GM12865 (cell line): ENCODE measurements around the gene TERC.

Experiments used
- DNase-seq: peaks from one replicate; pipeline ENCODE4 v3.0.0; 2010; ENCODE audit warnings: low read depth
- H3K4me3 ChIP-seq: 2 replicates; pipeline ENCODE4 v1.5.1; 2011; ENCODE audit warnings: mild to moderate bottlenecking, low read depth, low read length, control low read depth
- TF ChIP-seq, protein P1 (sequence below): IDR thresholded peaks from 2 replicates; pipeline ENCODE4 v1.5.1; 2011; ENCODE audit warnings: low read length, control low read depth, low read depth, inconsistent platforms; ENCODE audit not compliant: insufficient read depth; ENCODE audit errors: missing control alignments

The TERC gene

DNA sequence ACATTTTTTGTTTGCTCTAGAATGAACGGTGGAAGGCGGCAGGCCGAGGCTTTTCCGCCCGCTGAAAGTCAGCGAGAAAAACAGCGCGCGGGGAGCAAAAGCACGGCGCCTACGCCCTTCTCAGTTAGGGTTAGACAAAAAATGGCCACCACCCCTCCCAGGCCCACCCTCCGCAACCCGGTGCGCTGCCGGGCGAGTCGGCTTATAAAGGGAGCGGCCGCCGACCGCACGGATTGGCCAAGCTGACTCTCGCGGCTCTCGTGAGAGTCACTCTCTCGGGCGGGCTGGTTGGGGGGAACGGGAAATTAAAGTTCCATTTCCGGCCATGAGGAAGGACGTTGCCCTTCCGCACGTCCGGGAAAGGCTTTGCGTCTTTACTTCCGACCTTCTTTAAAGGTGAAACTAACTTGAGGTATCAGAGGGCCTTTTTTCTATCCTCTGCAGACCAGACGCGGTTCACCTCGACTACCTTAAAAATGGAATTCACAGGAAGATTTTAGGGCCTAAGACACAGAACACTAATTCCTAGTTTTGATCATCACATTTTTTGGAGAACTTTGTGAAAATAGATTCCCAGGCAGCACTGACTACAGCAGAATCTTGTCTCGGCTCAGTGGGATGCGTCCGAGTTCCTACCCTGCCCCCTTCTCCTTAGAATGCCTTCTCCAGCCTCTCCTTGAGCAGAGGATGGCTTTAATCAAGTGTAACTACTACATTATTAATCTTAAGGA is at the start of gene TERC:
TSS of gene TERC (minus strand) at position 179 of the 731 bp plus-strand sequence.
- DNase-seq = peak; percentile 94
- TF ChIP-seq, protein P1, sequence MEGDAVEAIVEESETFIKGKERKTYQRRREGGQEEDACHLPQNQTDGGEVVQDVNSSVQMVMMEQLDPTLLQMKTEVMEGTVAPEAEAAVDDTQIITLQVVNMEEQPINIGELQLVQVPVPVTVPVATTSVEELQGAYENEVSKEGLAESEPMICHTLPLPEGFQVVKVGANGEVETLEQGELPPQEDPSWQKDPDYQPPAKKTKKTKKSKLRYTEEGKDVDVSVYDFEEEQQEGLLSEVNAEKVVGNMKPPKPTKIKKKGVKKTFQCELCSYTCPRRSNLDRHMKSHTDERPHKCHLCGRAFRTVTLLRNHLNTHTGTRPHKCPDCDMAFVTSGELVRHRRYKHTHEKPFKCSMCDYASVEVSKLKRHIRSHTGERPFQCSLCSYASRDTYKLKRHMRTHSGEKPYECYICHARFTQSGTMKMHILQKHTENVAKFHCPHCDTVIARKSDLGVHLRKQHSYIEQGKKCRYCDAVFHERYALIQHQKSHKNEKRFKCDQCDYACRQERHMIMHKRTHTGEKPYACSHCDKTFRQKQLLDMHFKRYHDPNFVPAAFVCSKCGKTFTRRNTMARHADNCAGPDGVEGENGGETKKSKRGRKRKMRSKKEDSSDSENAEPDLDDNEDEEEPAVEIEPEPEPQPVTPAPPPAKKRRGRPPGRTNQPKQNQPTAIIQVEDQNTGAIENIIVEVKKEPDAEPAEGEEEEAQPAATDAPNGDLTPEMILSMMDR = no peak
- H3K4me3 ChIP-seq = peak within 1 kb of the TSS; percentile 74

DNA sequence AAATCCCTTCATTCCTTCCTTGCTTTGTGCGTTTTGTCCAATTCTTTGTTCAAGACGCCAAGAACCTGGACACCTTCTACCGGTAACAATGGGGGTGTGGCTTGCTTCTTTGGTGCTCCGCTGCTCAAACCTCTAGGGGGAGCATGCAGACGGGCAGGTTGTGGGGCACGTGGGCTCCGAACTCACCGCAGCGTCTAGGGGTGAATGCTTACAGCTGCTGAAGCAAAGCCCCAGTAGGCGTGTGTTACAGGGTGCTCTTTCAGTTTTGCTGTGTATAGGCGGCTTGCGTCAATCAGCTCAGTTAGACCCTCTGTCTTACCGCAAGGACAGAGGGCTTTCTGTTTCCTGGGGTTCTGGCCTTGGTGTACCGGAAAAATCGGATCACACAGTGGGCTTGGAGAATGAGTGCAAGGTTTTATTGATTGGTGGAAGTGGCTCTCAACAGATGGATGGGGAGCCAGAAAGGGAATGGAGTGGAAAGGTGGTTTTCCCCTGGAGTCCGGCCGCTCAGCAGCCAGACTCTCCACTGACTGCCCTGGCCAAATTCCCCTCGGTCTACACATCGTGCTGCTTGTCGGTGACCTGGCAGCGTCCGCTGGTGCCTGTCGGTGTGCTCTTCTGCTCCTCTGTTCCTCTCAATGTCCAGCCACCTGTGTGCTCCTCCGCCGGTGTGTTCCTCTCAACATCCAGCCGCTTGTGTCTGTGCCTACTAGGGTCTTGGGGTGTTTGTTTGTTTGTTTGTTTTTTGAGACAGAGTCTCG is 49.1 kb upstream of the TERC start:
- TF ChIP-seq, protein P1 = peak; percentile 83
- peak overlapping the region; percentile 72 for H3K4me3 ChIP-seq
- DNase-seq = peak; percentile 97

DNA sequence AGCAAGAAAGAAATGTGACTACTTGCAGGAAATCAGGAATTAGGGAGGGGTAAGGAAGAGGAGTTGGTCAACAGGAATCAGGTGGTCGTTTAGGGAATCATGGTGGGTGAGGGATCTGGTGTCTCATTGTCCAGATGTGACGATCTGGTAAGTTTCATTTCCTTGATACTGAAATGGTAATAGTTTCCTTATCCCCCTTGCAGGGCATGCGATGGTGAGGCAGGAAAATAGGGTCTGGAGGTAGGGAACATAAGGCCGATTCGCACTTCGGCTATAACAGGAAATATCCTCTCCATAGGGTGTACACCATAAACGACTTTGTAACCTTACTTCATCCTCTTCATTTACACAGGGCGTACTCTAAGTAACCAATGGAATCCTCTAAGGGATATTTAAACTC is 48.4 kb upstream of the TERC start:
- no peak for DNase-seq
- H3K4me3 ChIP-seq = peak overlapping the region; percentile 72

DNA sequence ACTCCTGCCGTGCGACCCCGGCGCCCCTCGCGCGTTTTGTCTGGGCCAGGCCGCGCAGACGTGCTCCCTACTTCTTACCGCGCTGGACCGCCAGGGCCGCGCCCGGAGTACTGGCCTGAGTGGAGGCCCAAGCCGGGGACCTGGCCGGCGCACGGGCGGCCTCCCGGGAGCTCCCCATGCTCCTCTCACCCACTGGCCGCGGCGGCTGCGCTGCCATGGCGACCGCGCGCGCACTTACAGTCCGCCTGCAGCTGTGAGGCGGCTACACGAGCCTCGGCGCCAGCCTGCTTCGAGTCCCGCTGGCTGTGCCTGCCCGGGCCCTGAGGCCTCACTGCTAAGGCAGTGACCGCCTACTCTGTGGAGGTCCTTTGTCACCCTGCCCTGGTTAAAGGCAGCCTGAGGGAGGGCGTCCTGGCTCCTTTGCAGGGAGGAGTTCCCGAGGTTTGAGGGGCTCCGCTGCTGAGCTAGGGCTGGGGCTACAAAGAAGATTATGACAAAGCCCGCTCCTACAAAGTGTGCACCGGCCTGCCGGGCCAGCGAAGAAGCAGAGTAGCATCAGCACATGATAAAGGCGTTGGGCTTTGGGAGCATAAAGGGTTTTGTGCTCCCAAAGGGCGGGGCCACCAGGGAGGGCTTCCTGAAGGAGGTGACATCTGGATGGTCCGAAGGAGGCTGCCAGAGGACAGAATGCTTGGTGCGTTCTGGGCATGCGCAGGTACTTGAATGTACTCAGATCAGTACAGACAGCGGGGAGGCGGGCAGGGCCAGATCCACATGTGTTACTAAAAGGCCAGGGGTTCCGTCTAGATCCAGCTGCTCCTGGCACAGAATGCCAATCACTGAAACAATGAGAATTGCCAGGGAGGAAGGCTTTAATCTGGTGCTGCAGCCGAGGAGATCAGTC is 47.7 kb upstream of the TERC start, which contains the start of the genes LRRC34 and LRRIQ4:
TSS of gene LRRC34 (minus strand) at position 573 of the 904 bp plus-strand sequence. CDS start at position 217, 356 bp downstream.
TSS of gene LRRIQ4 (plus strand) at position 539 of the 904 bp plus-strand sequence. CDS start 9,052 bp downstream, outside the sequence.
- DNase-seq = peak; percentile 94
- TF ChIP-seq, protein P1 = no peak
- peak within 1 kb of the TSS; percentile 72 for H3K4me3 ChIP-seq

More for the DNA sequence above, 48.4 kb upstream of the TERC start:
- TF ChIP-seq, protein P1 = no peak

DNA sequence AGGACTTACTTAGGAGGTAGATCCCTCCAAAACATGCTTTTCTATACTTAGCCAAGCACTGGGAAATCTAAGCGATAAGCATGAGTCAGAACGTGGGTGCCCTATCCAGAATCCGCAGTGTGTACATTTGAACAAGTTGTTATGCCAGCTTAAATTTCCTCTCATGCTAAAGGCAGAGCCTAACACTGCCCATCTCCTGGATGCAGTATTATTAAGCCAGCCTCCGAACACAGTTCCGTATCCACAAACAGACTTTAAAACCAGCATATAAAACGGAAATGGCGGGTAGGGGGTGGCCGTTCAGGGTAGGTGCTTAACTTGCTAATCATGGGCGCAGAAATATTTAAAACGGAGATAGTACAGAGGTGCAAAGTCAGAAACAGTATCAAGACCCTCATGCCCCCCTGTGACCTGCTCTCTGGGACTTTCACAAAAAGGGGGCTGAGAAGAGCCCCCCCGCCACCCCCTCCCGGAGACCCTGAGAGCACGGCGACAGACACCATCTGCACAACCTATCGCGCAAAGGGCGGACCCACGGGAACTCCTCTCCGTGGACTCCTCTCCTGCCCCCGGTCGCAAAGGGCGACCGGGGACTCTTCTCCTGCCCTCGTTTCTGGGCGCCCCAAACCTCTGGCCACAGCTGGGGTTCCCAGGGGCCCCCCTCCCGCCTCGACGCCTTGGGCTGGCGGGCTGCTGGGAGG is 46.9 kb upstream of the TERC start:
- TF ChIP-seq, protein P1 = no peak

More for the DNA sequence above, 46.9 kb upstream of the TERC start:
- H3K4me3 ChIP-seq = peak overlapping the region; percentile 72
- no peak for DNase-seq
